Ovary (tissue), 3 donors: ENCODE measurements around the gene MAPKAPK2.

Experiments
- CTCF ChIP-seq, 3 donors: fragments of 450-650 bp in 2 of 3; fragments of 200-600 bp in 1 of 3; IDR thresholded peaks; one replicate each; pipeline versions ENCODE4 v1.5.1 to v1.8.0; 2016 to 2022; ENCODE audit warnings: antibody characterized with exemption in 3 of 3, mild to moderate bottlenecking in 1 of 3
- POLR2A ChIP-seq: fragments of 450-650 bp; IDR thresholded peaks from one replicate; pipeline ENCODE4 v1.6.1; 2017; ENCODE audit warnings: antibody characterized with exemption, mild to moderate bottlenecking, moderate library complexity
- donor health status: DM: no; HTN: no; CAD: no.

GRCh38 chr1:206635080-206635977 is 49.4 kb upstream of the MAPKAPK2 start, which contains the start of gene DYRK3:
- peak; percentile 97 for TF ChIP-seq POLR2A
- peak in 1 of 3 donors; percentile 49 for TF ChIP-seq CTCF (IDR thresholded peaks at IDR 0.05)
